GM12892 (cell line): ENCODE measurements around the gene COX4I1.

Experiments used
- POLR2A ChIP-seq: IDR thresholded peaks from 2 replicates; pipeline ENCODE4 v1.6.1; 2011; ENCODE audit warnings: low read depth, low read length, control low read depth
- POLR2AphosphoS5 ChIP-seq: IDR thresholded peaks from 2 replicates; pipeline ENCODE4 v1.6.1; 2011; ENCODE audit warnings: low read depth, low read length, control low read depth
- TAF1 ChIP-seq: IDR thresholded peaks from 2 replicates; pipeline ENCODE4 v1.6.1; 2011; ENCODE audit warnings: low read depth, mild to moderate bottlenecking, control low read depth, low read length, borderline replicate concordance

DNA sequence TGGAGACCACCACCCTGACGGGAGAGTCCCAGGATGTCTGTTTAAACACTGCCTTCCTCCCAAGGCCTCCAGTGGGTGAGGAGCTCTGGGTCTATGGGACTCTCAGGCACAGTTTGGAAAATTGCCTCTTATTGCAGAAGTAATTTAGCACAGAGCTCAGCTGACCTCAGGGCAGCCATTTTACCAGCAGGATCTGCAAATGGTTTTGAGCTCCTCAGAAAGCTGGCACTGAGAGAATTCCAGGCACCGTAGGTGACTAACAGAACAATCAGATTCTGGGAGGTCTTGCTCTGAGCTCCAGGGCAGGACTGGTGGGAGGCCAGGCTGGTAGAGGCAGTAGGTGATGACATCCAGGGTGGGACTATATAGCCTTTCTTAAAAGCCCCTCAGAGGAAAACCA lies 31.3 kb upstream of the COX4I1 start:
- no peak for TF ChIP-seq POLR2AphosphoS5
- TF ChIP-seq POLR2A = no peak
- TF ChIP-seq TAF1 = no peak
